Measurements from ENCODE around the gene GATAD2B.

GRCh38 chr1:153791648-153792253 is 131.0 kb downstream of the GATAD2B start:
- TF ChIP-seq EZH2 (IDR thresholded peaks at IDR 0.05; ENCODE audit: borderline replicate concordance) (no peak), CTCF (IDR thresholded peaks at IDR 0.05; ENCODE audit: poor library complexity) (no peak), EZH2phosphoT487 (IDR thresholded peaks at IDR 0.05; ENCODE audit: low read depth, severe bottlenecking, unreplicated experiment) (no peak)

Measured in hepatocyte (in vitro differentiated cells).